GM18517 (cell line): ENCODE data around the gene KCNMB2.

Source experiments
- ATAC-seq: cut with Tn5 transposase; IDR thresholded peaks from one replicate; pipeline ENCODE4 v1.9.1; 2021; ENCODE audit warnings: mild to moderate bottlenecking, moderate library complexity; ENCODE audit not compliant: unreplicated experiment

KCNMB2 gene

DNA sequence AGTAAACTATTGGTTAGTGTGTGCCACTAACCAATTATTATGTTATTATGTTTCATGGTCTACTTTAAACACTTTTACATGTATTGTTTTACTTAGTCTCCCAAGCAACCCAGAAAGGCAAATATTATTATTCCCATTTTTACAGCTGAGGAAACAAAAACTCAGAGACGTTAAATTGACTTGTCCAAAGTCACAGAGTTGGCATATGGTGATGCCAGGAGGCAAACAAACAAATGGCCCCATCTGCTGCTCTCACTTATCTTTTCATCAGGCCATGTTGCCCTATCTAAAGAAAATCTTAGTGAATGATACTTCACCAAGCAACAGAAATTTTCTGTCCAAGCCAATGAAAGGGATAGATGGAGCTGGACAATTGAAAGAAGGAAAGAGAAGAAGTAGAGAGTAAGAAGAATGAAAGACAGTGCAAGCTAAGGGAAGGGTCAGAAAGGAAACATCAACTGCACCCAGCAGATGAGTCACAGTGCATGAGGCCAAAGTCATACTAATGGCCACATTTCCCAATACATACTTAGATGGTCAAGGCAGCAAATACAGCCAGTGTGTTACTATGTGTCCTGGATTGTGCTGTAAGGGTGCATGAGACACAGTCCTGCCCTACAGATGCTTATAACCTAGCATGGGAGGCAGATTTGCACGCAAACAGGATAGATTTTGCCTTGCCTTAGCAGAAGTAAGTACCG lies 266.9 kb downstream of the KCNMB2 start:
- ATAC-seq: no peak

DNA sequence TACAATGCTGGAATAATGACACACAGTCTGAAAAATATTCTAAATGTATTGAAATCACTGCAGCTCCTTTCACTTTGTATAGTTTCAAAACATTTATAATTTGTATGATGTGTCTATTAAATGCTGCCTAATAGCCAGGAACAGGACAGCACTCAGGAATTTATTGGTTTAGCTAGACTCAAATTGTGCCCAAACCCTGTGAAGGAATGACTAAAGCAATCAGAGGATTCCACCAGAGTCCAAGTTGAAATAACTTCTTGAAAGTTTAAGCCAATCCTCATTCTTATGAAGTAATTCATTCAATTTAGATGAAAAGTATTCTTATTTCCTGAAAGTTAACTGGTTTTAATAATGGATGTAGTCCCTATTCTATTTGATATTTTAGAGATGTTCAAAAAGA lies 268.4 kb downstream of the KCNMB2 start:
- ATAC-seq: no peak

DNA sequence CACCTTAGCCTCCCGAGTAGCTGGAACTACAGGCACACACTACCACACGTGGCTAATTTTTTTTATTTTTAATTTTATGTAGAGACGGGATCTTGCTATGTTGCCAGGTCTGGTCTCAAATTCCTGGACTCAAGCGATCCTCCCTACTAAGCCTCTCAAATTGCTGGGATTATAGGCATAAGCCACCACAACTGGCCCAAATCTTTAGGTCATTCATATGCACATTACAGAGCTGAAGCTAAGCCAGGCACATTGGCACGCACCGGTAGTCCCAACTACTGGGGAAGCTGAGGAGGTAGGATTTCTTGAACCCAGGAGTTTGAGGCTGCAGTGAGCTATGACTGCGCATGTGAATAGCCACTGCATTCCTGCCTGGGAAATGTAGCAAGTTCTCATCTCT lies 269.5 kb downstream of the KCNMB2 start:
- no peak for ATAC-seq

DNA sequence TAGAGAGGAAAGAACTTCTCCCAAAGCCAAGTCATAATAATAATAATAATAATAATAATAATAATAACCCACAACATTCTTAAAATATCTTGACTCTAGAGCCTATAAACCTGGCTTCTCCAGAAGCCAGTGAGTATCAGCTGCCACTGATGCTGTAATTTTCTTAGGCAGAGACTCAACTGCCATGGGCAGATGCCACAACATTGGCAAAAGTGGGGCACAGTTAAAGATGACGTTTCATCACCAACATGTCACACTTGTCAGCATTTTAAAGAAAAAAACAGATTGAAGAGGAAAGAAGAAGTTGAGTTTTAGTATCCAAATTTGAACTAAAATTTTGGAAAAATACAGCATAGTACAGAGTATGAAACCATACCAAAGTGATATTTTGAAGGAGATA lies 270.4 kb downstream of the KCNMB2 start:
- no peak for ATAC-seq

DNA sequence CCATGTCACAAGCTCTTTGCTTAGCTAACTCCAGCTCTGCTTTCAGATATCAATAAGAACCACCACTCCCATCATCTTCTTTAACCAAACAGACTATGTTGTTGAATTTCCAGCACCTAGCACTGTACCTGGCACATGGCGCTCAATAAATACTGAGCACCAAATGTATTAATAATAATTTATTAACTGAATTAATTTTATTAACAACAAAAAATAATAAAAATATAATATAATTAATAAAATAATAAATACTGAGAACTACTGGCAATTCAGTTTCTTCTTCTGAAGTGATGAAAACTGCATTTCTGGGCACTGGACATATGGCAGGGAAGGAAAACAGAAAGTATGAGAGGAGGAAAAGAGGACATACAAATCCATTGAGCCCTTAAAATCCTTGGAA lies 271.5 kb downstream of the KCNMB2 start:
- ATAC-seq: no peak

DNA sequence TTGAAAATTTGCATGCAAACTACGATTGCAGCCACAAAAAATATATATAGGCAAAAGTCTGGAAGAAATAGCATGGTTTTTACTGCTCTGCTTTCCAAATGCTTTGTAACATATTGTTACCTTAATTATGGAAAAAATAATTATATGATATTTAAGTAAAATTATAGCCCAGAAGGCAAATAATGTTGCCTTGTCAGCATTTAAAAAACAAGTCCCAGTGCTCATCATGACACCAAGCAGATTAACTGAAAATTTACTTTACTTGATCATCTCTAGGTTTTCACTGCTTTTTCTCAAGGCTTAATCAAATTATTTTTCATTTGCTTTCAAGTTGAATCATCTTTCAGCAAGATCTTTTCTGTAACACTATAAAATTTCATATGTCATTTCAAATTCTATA lies 272.5 kb downstream of the KCNMB2 start:
- no peak for ATAC-seq

DNA sequence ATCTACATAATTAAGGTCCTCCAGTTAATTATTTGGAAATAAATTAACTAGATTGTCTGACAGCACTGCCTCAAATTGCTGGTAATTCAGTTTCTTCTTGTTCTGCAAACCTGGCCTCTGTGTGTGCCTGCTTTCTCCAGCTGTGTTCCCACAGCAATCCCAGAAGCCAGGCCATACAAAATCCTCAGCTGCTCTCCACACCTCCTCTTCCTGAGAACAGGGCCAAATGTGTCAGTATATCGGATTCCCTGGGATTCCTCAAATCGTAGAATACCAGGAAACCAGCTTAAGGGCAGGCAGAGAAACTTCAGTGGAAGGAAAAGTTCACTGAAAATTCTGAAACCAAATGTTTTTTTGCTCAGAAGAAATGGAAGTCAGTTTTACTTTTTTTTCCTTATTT lies 273.9 kb downstream of the KCNMB2 start:
- no peak for ATAC-seq

DNA sequence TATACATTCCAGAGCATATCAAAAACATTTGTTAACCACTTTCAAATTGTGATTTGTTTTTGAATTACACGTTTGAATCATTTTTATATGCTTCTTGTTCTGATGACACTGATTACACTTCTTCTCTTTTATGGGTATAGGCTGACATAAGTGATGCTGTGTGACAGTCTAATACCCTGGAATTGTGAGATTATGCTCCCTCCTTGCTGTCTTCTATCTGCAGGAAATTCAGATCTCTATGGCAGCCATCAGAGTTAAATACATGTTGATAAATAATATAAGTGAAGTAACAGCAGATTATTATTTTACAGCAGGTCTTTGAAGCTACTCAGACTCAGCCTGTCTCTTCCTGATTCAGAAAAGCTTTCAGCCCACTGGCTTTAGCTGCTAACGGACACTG lies 286.5 kb downstream of the KCNMB2 start:
- ATAC-seq: no peak

DNA sequence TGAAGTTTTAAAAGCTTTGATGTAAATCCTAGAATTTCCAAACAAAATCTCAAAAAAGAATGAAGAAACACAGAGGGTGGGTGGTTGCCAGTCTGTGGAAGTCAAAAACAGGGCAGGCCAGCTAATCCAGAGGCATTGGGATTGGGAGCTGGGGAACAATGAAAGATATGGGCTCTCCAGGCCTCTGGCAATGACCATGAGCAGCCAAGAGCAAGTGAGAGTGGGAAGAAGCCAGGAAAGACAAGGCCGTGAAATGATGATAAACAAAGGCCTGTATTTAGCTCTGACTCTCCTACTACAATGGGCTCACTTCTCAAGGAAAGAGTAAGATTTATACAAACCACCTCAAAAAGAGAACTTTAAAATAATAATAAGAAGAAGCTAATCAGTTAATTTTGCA lies 286.9 kb downstream of the KCNMB2 start:
- ATAC-seq: no peak

DNA sequence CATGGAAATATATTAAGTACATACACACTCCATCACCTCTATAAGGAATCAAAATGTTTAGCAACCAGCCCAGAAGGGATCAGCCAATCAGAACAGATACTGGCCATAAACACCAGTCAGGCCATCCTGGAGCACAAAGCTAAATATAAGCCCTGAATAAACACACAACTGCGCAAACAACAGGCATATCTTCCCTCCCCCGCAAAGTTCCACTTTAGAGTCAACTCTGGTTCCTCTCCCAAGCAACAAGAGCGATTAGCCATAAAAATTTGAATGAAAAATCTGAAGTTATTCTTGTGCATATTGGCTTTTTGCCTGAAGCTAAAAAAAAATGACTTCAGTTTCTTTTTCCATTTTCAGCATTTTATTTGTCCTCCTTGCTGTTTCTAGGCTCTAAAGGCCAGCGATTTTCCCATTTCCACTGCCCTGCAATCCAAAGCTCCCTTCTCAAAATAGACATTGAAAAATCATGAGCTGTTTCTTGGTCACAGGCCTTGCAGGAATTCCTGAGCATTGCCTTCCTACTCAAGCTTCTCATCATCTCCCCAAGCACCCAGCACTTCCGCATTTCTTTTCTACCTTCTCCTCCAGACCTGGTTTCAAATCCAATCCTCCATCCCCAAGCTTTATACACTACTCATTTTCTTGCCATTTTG lies 287.5 kb downstream of the KCNMB2 start:
- ATAC-seq: no peak

DNA sequence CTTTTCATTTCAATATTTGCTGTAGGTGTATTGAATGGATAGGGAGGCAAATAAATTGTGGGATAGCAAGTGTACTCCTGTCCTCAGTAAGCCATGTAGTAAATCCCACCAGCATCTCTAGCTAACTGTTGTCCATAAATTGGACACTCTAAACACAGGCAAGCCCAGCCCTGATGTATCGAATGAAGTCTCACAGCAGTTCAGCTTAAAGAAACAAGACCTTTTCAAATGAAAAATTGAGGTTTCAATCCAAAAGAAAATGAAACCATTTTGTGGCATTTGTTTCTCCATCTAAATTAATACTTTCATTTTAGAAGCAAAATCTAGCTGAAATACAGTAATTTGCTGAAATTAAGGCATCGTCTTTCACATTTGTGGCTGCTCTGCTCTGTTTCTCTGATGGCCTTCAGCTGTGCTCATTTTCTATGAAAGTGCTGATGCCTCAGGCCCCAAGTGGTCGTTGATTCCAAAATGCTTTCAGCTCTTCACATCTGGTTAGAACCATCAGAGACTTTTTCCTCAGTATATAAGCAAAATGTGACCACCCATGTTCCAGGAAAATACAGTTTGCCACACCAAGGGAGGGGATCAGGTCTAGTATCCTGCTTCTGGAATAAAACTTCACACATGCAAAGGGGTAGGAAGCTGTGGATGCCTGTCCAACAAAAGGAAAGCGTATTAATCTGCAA lies 290.3 kb downstream of the KCNMB2 start:
- no peak for ATAC-seq

DNA sequence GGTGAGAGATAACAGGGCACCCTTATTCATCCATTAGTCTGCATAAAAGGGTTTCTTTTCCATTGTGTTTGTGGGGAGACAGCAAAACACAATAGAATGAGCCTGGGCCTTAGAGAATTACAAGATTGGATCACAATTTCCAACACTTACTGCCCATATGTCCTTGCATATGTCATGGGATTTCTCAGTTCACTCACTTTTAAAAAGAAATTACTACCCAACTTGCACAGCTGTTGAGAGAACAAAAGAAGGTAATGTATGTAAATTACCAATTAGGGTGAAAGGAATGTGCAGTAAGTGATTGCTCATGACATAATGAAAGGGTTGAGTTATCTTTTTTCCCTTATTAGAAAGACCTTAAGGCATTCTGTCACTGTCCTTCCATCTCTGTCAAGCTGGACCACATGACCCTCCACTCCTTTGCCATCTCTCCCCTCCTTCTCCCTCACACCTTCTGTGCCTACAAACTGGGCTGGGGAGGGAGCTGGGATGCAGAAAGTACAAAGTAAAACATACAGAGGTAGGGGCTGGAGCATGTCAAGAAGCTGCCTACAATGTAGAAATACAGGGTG lies 291.1 kb downstream of the KCNMB2 start:
- ATAC-seq: no peak

DNA sequence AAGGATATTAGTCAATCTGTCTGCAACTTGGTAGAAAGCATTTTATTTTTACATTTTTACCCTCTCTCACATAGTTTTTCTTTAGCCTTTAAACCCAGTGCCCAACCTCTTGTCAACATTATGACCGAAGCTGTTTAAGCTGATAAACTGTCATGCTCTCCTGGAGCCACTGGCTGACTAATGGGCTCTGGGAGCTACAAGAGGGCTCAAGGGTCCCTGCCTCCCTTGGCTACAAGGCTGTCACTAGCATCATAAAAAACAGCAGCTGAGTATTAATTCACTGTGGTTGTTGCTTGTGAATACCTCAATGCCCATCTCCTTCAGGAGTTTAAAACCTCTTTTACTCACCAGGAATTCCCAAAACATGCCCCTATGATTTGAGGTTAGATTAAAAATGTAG lies 297.5 kb downstream of the KCNMB2 start:
- no peak for ATAC-seq

DNA sequence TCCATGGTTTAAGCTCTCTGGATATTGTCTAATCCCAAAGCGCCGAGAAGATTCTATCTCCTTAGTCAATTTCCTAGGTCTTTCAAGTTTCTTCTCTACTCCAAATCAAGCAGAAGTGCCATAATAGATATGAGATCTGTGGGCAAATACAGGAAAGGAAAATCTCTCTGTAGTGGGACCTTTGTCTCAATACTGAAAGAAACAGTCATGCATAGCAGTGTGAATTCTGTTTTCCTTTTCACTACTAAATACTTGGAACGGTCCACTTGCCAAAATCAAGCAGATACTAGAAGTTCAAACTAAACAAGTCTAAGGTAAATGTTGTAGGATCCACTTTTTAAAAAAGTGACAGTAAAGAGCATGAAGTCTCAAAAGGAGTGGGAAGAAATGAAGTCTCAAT lies 298.8 kb downstream of the KCNMB2 start:
- no peak for ATAC-seq

DNA sequence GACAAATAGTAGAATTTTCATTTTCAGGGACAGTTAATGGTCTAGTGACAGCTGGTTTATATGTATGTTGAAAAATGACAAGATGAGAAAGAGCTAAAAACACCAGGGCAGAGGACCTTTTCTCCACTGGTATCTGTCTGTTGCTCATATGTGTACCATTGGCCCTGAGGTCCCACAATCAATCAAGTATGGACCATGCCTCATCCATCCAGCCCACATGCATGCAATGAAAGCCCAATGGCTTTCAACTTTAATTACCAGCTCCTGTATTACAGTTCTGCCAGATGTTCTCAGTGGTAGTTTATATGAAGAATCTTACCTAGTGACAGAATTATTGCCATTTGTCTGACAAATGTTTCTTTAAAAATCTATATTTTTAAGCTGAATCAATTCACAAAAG lies 301.3 kb downstream of the KCNMB2 start:
- ATAC-seq: no peak

DNA sequence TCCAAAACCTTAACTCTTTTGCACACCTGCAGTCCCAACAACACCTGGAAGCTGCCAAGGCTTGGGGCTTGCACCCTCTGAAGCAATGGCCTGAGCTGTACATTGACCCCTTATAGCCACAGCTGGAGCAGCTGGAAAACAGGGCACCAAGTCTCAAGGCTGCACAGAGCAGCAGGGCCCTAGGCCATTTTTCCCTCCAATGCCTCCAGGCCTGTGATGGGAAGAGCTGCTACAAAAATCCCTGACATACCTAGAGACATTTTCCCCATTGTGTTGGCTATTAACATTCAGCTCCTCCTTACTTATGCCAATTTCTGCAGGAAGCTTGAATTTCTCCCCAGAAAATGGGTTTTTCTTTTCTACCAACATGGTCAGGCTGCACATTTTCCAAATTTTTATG lies 304.4 kb downstream of the KCNMB2 start:
- ATAC-seq: no peak

DNA sequence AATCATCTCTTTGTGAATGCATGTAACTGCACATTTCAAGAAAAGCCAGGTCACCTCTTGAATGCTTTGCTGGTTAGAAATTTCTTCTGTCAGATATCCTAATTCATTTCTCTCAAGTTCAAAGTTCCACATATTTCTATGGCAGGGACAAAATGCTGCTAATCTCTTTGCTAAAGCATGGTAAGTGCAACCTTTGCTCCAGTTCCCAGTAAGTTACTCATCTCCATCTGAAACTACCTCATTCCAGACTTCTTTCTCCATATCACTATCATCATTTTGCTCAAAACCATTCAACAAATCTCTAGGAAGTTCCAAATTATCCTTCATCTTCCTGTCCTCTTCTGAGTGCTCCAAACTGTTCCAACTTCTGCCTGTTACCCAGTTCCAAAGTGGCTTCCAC lies 304.8 kb downstream of the KCNMB2 start:
- no peak for ATAC-seq

DNA sequence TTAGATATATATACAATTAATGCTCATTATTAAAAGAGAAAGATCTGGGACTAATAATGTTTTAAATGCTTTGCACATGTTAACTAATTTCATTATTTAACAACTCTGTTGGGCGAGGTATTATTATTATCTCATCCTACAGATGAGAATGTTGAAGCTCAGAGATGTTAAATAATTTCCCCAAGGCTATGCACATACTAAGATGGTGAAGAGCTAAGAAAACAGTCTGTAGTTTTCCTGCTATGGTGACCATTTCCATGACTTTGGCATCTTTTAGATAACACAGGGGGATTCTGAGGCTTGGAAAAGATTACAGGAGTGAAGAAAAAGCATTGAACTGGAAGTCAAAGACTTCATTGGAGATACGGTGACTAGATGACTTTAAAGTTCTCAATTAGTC lies 308.7 kb downstream of the KCNMB2 start:
- ATAC-seq: no peak

DNA sequence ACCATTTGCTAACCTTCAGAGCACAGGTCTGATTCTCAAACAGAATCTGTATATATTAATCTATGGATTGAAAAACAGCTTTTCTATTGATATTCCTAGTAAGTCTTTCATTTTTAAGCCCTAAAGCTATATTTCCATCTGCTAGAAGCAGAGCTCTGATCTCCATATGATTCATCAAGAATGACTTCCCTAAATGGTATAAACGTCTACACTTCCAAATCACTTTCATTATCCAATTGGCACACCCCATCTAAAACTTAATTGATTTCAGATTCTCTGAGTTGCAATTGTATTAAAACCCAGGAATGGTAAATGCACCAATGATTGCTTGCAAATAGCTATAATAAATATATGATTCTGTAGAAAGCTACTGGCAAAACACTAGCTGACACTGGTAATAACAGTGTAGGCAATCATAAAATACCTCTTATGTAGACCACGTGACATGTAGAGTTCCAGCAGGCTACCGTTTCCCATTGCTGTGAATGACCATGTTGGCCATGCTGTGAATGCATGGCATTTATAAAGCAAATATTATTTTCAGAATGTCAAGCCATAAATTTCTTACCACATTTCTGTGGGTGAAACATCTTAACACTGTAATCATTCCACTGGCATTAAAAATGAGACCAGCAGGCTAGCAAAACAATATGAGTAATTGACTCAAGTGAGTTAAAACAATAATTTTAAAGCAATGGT lies 309.3 kb downstream of the KCNMB2 start:
- no peak for ATAC-seq

DNA sequence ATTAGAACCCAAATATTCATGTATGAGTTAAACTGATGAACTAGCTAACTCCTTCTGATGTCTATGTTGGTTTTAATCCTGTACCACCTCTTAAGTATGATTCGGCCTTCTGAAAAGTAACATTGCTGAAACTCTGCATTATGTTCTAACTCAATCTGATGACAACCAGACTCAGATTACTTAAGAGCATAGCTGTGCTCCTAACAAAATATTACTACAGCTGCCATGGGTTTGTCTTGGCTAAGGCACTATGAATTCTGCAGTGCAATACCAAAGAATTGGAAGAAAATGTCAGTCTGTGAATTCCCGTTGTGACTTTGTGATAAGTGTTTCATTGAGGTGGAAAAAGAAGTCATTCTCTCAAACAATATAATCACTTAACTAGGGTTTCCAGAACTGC lies 311.0 kb downstream of the KCNMB2 start:
- ATAC-seq: no peak

DNA sequence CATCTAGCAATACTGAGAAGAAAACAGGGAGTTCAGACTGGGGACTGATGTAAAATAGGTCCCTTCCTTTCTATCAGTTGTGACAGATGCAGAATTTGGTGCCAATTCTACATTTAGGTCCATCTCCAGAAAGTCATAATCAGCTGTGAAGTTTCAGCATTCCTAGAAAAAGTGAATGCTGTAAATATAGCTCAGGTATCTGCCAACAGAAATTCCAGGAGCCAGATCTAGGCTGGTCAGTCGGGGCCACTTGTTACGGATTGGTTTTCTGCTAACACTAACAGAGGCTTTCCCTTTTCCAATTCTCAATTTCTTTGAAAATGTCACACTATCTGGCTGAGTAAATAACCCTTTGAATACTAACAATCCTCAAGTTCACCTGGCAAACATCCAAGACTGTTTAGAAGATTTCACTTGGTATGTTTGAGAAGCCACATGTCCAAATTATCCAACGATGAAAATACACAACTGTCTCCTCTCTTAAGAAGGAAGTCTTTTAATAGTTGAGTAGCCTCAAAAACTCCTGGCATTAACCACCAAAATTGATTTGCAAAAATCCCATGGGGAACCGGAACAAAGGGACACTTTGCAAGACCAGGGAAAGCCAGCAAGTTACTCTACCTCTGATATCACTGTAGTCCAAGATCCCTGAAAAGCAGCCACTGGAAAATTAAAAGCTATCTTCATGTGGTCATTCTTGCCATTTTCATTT lies 313.1 kb downstream of the KCNMB2 start:
- no peak for ATAC-seq
